Measurements from ENCODE around the gene TBC1D23. TPM values are rescaled to one million over a fixed set of nuclear protein-coding genes. Genes with fewer than 3 reads are reported as not detected.
"Not testable (repeated sequence)": the region's sequence is repeated elsewhere in the genome, so short reads cannot be mapped to it uniquely, and the experiment has no call there.

The TBC1D23 gene
- total RNA-seq, 1 experiment from 2014 or later, result 57.0 TPM

- no peak for DNase-seq (ENCODE audit: low spot score)
Observed at GRCh38 chr3:100256731-100257151, 4.1 kb upstream of the TBC1D23 start.

- peak; percentile 17 for DNase-seq (ENCODE audit: low spot score)
Observed at GRCh38 chr3:100257586-100257985, 3.2 kb upstream of the TBC1D23 start.

GRCh38 chr3:100260081-100260684 lies 609 bp upstream of the TBC1D23 start:
- DNase-seq (ENCODE audit: low spot score), result no peak

GRCh38 chr3:100261485-100261903 lies 702 bp downstream of the TBC1D23 start:
- no peak for DNase-seq (ENCODE audit: low spot score)

GRCh38 chr3:100262925-100263324 lies 2.1 kb downstream of the TBC1D23 start:
- DNase-seq (ENCODE audit: low spot score), result not testable (repeated sequence)

GRCh38 chr3:100263583-100263982 lies 2.8 kb downstream of the TBC1D23 start:
- no peak for DNase-seq (ENCODE audit: low spot score)

GRCh38 chr3:100264242-100264641 lies 3.5 kb downstream of the TBC1D23 start:
- DNase-seq (ENCODE audit: low spot score), result no peak

- no peak for DNase-seq (ENCODE audit: low spot score)
Observed at GRCh38 chr3:100265016-100265415, 4.2 kb downstream of the TBC1D23 start.

GRCh38 chr3:100266531-100266930 lies 5.7 kb downstream of the TBC1D23 start:
- no peak for DNase-seq (ENCODE audit: low spot score)

- DNase-seq (ENCODE audit: low spot score), result no peak
Observed at GRCh38 chr3:100268156-100268555, 7.4 kb downstream of the TBC1D23 start.

GRCh38 chr3:100269001-100269400 lies 8.2 kb downstream of the TBC1D23 start:
- DNase-seq (ENCODE audit: low spot score), result no peak

GRCh38 chr3:100269410-100270214 lies 8.8 kb downstream of the TBC1D23 start:
- peak; percentile 94 for DNase-seq (ENCODE audit: low spot score)

- no peak for DNase-seq (ENCODE audit: low spot score)
Observed at GRCh38 chr3:100270215-100270583, 9.4 kb downstream of the TBC1D23 start.

GRCh38 chr3:100271522-100271921 lies 10.7 kb downstream of the TBC1D23 start:
- DNase-seq (ENCODE audit: low spot score), result no peak

GRCh38 chr3:100272797-100273611 lies 12.2 kb downstream of the TBC1D23 start:
- not testable (repeated sequence) for DNase-seq (ENCODE audit: low spot score)

GRCh38 chr3:100274361-100274760 lies 13.6 kb downstream of the TBC1D23 start:
- DNase-seq (ENCODE audit: low spot score), result no peak

GRCh38 chr3:100277255-100277800 lies 16.5 kb downstream of the TBC1D23 start:
- no peak for DNase-seq (ENCODE audit: low spot score)

GRCh38 chr3:100278910-100279309 lies 18.1 kb downstream of the TBC1D23 start:
- DNase-seq (ENCODE audit: low spot score), result no peak

GRCh38 chr3:100288288-100288894 lies 27.6 kb downstream of the TBC1D23 start:
- no peak for DNase-seq (ENCODE audit: low spot score)

GRCh38 chr3:100289339-100289738 lies 28.5 kb downstream of the TBC1D23 start:
- DNase-seq (ENCODE audit: low spot score), result no peak

GRCh38 chr3:100295089-100295488 lies 34.3 kb downstream of the TBC1D23 start:
- DNase-seq (ENCODE audit: low spot score), result no peak

- DNase-seq (ENCODE audit: low spot score), result peak; percentile 10
Observed at GRCh38 chr3:100297784-100298183, 37.0 kb downstream of the TBC1D23 start.
